HG03045 (cell line): Measurements from ENCODE around the gene SURF6.
"Not testable (repeated sequence)": the region's sequence is repeated elsewhere in the genome, so short reads cannot be mapped to it uniquely, and the experiment has no call there.

Experiments
- ATAC-seq: cut with Tn5 transposase; IDR thresholded peaks from one replicate; pipeline ENCODE4 v1.9.1; 2021; ENCODE audit warnings: mild to moderate bottlenecking, moderate library complexity; ENCODE audit not compliant: unreplicated experiment

SURF6 gene

DNA sequence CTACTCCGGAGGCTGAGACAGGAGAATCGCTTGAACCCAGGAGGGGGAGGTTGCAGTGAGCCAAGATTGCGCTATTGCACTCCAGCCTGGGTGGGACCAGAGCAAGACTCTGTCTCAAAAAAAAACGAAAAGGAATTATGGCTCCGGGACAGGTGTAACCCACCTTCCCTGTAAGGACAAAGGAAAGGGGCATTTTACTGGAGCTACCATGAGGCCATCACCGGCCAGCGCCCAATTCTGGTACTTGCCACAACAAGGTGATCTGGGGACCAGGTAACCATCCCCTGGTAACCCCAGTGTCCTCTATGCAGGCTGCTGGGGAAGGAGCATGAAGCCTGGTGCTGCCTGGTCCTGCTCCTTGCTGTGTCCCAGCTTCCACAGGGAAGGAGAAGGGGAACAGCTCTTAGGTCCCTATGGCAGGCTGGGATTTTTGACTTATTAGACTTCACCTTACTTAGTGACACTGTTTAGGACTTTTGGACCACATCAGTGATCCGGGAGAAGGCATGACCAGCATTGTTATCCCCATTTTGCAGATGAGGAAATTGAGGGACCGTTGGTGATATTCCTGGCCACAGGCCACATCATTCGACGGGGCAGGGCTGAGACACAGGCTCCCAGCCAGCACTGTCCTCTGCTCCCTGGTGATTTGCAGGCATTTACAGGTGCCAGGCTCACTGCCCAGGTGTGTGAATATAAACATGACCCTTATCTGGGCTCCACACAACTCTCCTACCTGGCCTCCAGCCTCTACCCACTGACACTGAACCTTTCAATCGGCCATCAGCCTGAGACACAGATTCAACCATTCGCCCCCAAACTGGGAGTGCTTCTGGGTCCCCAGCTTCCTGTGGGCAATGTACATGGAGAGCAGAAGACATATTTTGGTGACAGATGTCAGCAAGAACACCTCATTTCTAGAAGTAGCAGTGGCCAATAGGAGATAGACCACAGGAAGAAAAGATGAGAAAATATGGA is 34.4 kb downstream of the SURF6 start:
- no peak for ATAC-seq

DNA sequence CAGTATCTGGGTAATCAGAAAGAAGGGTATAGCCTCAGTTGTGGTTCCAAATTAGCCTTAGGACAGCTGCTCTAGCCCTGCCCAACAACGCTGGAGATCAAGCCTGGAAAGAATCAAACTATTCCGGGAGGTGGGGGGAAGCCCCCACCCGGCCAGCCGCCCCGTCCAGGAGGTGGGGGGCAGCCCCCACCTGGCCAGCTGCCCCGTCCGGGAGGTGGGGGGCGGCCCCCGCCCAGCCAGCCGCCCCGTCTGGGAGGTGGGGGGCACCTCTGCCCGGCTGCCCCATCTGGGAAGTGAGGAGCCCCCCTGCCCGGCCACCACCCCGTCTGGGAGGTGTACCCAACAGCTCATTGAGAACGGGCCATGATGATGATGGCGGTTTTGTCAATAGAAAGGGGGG is 36.0 kb downstream of the SURF6 start:
- not testable (repeated sequence) for ATAC-seq

DNA sequence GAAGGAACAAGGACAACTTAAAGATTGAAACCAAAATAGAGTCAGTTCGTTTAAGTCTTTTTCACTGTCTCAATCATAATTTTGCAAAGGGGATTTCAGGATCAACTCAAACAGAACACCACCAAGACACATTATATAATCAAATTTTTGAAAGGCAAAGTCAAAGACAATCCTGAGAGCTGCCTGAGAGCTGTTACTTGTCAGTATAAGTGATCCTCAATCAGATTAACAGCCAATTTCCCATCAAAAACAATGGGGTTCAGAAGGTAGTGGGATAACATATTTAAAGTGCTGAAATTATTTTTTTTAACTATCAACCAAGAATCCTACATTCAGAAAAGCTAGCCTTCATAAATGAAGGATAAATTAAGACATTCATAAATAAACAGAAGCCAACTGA is 41.7 kb downstream of the SURF6 start:
- ATAC-seq = no peak

DNA sequence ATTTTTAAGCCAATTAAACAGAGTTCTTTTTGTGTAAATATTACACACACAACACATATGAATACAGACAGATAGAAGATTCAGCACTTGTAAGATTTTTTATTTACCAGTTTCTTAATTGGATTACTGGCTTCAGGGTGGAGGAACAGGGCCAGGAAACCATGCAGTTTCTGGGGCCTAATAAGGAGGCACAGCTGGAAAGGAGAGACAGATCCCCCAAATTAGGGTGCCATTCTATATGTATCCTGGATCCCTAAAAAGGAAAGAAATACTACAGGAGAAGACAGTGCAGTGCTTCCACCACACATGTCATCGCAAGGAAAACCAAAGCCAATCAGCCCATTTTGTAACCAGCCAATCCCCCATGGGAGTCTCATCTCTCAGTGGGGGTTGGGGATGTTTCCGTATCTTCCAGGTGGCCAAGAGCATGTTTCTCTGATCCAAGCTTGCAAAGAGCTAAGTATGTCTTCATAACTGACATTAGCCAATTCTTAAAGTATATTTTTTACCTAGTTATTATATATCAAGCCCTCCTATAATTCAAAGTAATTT is 45.2 kb downstream of the SURF6 start:
- no peak for ATAC-seq

DNA sequence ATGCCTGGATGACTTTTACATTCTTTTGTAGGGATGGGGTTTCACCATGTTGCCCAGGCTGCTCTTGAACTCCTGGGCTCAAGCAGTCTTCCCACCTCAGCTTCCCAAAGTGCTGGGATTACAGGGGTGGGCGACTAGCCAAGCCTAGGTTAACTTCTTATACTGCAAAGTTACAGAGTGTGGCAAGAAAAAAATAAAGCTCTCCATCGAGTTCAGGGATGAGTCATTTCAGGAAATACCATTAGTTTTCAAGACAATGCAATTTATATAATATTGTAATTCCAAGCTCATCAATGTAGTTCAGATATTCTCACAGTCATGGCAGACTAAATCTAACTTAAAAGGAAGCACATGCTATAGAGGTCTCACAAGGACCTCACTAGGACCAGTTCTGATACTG is 49.5 kb downstream of the SURF6 start:
- no peak for ATAC-seq

DNA sequence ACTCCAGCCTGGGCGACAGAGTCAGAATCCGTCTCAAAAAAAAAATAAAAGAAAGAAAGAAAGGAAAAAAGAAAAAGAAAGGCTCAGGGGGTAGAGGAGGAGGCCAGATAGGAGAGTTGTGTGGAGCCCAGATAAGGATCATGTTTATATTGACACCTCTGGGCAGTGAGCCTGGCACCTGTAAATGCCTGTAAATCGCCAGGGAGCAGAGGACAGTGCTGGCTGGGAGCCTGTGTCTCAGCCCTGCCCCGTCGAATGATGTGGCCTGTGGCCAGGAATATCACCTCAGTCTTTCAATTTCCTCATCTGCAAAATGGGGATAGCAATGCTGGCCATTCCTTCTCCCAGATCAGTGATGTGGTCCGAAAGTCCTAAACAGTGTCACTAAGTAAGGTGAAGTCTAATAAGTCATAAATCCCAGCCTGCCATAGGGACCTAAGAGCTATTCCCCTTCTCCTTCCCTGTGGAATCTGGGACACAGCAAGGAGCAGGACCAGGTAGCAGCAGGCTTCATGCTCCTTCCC is 50.7 kb downstream of the SURF6 start:
- no peak for ATAC-seq

DNA sequence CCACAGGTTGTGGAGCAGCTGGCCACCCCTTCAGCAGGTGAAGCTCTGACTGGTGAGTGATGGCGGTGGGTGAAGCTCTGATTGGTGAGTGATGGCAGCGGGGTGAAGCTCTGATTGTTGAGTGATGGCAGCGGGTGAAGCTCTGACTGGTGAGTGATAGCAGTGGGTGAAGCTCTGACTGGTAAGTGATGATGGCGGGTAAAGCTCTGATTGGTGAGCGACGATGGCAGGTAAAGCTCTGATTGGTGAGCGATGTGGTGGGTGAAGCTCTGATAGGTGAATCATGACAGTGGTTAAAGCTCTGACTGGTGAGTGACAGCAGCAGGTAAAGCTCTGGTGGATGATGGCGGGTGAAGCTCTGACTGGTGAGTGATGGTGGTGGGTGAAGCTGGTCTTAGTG is 51.6 kb downstream of the SURF6 start:
- ATAC-seq = no peak

DNA sequence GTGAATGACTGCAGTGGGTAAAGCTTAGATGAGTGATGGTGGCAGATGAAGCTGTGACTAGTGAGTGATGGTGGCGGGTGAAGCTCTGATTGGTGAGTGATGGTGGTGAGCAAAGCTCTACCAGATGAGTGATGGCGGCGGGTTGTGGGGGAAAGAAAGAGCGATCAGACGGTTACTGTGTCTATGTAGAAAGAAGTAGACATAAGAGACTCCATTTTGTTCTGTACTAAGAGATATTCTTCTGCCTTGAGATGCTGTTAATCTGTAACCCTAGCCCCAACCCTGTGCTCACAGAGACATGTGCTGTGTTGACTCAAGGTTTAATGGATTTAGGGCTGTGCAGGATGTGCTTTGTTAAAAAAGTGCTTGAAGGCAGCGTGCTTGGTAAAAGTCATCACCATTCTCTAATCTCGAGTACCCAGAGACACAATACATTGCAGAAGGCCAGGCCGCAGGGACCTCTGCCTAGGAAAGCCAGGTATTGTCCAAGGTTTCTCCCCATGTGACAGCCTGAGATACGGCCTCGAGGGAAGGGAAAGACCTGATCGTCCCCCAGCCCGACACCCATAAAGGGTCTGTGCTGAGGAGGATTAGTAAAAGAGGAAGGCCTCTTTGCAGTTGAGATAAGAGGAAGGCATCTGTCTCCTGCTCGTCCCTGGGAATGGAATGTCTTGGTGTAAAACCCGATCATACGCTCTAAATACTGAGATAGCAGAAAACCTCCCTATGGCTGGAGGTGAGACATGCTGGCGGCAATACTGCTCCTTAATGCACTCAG is 52.5 kb downstream of the SURF6 start:
- not testable (repeated sequence) for ATAC-seq

DNA sequence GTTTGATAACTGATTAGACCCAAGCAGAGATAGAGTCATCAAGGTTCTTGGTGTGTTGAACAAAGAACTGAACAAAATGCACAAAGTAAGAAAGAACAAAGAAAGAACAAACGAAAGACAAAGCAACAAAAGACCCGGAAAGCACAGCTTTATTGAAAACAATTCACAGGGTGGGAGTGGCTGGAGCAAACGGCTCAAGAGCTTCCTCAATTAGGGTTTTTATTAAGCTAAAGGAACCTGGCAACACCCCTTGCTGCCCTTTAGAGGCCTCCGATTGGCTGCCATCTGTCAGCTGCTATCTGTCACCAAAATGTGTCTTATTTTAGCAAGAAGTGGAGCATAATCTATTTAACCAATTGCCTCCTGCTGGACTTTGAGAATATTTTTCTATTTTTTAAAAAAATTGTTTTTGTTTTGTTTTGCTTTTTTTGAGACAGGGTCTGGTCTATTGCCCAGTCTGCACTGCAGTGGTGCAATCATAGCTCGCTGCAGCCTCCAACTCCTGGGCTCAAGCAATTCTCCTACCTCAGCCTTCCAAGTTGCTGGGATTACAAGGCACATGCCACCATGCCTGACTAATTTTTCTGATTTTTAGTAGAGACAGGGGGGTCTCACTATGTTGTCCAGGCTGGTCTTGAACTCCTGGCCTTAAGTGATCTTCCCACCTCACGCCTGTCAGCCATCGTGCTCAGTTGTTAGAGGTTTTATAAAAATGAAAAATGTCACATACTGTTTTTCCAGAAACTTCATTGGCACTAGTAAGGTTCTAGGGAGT is 53.3 kb downstream of the SURF6 start:
- ATAC-seq = no peak

DNA sequence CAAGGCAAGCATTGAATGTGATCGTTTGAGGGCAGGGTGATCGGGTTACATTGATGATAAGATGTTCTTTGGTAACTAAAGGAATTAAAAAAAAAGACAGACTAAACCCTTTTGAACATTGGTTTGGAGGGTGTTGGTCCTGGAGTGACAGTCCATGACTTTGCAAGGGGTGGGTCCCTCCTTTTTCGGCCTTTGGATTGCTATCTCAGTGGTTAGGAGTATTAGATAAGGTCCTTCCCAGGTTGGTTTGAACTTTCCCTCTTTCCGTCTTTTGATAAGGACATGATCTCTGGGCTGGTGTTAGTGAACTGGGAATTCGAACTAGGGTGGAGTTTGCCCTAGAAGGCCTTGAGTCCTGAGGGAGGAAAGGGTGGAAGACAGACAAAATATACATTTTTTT is 55.6 kb downstream of the SURF6 start:
- no peak for ATAC-seq
